HG03095 (cell line): ENCODE data around the gene RNU6-9.

Experiments used
- ATAC-seq: cut with Tn5 transposase; IDR thresholded peaks from one replicate; pipeline ENCODE4 v1.9.1; 2021; ENCODE audit warnings: moderate library complexity; ENCODE audit not compliant: unreplicated experiment

Gene RNU6-9

GRCh38 chr19:931860-932647 lies 38.8 kb downstream of the RNU6-9 start:
- ATAC-seq, result no peak

GRCh38 chr19:932648-933552 lies 39.6 kb downstream of the RNU6-9 start:
- ATAC-seq, result no peak

GRCh38 chr19:933553-933882 lies 40.2 kb downstream of the RNU6-9 start:
- no peak for ATAC-seq

GRCh38 chr19:934197-934840 lies 41.0 kb downstream of the RNU6-9 start:
- ATAC-seq, result no peak

- no peak for ATAC-seq
These were observed 41.7 kb downstream of the RNU6-9 start for GRCh38 chr19:934865-935479.

GRCh38 chr19:936175-936546 lies 42.9 kb downstream of the RNU6-9 start:
- no peak for ATAC-seq

- no peak for ATAC-seq
These were observed 44.0 kb downstream of the RNU6-9 start for GRCh38 chr19:937259-937694.

- no peak for ATAC-seq
These were observed 45.1 kb downstream of the RNU6-9 start for GRCh38 chr19:938233-938923.

- ATAC-seq, result no peak
These were observed 46.2 kb downstream of the RNU6-9 start for GRCh38 chr19:939439-939838.

- no peak for ATAC-seq
These were observed 46.6 kb downstream of the RNU6-9 start for GRCh38 chr19:939922-940321.

- no peak for ATAC-seq
These were observed 47.5 kb downstream of the RNU6-9 start for GRCh38 chr19:940591-941291.

- ATAC-seq, result no peak
These were observed 48.2 kb downstream of the RNU6-9 start for GRCh38 chr19:941292-942132.

- ATAC-seq, result no peak
These were observed 48.9 kb downstream of the RNU6-9 start for GRCh38 chr19:942133-942645.
